Activated gamma-delta T cell (primary cell): ENCODE measurements around the gene RNF14.
"Not testable (repeated sequence)": the region's sequence is repeated elsewhere in the genome, so short reads cannot be mapped to it uniquely, and the experiment has no call there.

Source experiments
- DNase-seq: peaks from one replicate; lab custom pipeline; 2025; lab: John Stamatoyannopoulos, UW

RNF14 gene

GRCh38 chr5:142015781-142016533 is 47.1 kb downstream of the RNF14 start:
- no peak for DNase-seq

GRCh38 chr5:142016556-142016955 is 47.7 kb downstream of the RNF14 start:
- DNase-seq: no peak

- DNase-seq: no peak
Measured at GRCh38 chr5:142017832-142018427, 49.0 kb downstream of the RNF14 start.

- no peak for DNase-seq
Measured at GRCh38 chr5:142020122-142020659, 51.3 kb downstream of the RNF14 start.

GRCh38 chr5:142023836-142024235 is 54.9 kb downstream of the RNF14 start:
- DNase-seq: no peak

GRCh38 chr5:142024771-142025304 is 55.9 kb downstream of the RNF14 start:
- peak; percentile 68 for DNase-seq

GRCh38 chr5:142025637-142026036 is 56.7 kb downstream of the RNF14 start:
- DNase-seq: no peak

GRCh38 chr5:142032150-142032549 is 63.2 kb downstream of the RNF14 start:
- DNase-seq: no peak

GRCh38 chr5:142032747-142033631 is 64.1 kb downstream of the RNF14 start:
- no peak for DNase-seq

GRCh38 chr5:142033632-142034567 is 65.0 kb downstream of the RNF14 start:
- not testable (repeated sequence) for DNase-seq

GRCh38 chr5:142034994-142035393 is 66.1 kb downstream of the RNF14 start:
- DNase-seq: no peak

- DNase-seq: no peak
Measured at GRCh38 chr5:142036918-142037317, 68.0 kb downstream of the RNF14 start.

- DNase-seq: not testable (repeated sequence)
Measured at GRCh38 chr5:142037599-142037998, 68.7 kb downstream of the RNF14 start.

GRCh38 chr5:142038735-142039134 is 69.8 kb downstream of the RNF14 start:
- no peak for DNase-seq
